ENCODE results near the gene FOXJ3.

DNA sequence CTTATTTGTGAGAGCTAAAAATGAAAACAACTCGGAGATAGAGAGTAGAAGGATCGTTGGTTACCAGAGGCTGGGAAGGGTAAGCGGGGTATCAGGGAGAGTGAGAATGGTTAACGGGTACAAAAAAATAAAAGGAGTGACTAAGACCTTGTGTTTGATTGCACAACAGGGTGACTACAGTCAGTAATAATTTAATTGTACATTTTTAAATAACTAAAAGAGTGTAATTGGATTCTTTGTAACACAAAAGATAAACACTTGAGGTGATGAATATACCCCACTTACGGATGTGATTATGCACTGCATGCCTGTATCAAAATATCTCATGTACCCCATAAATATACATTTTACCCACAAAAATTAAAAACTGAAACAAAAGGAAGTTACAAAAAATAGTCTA, 29.4 kb downstream of the FOXJ3 start:
- TF ChIP-seq, protein P1, sequence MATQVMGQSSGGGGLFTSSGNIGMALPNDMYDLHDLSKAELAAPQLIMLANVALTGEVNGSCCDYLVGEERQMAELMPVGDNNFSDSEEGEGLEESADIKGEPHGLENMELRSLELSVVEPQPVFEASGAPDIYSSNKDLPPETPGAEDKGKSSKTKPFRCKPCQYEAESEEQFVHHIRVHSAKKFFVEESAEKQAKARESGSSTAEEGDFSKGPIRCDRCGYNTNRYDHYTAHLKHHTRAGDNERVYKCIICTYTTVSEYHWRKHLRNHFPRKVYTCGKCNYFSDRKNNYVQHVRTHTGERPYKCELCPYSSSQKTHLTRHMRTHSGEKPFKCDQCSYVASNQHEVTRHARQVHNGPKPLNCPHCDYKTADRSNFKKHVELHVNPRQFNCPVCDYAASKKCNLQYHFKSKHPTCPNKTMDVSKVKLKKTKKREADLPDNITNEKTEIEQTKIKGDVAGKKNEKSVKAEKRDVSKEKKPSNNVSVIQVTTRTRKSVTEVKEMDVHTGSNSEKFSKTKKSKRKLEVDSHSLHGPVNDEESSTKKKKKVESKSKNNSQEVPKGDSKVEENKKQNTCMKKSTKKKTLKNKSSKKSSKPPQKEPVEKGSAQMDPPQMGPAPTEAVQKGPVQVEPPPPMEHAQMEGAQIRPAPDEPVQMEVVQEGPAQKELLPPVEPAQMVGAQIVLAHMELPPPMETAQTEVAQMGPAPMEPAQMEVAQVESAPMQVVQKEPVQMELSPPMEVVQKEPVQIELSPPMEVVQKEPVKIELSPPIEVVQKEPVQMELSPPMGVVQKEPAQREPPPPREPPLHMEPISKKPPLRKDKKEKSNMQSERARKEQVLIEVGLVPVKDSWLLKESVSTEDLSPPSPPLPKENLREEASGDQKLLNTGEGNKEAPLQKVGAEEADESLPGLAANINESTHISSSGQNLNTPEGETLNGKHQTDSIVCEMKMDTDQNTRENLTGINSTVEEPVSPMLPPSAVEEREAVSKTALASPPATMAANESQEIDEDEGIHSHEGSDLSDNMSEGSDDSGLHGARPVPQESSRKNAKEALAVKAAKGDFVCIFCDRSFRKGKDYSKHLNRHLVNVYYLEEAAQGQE (IDR thresholded peaks at IDR 0.05; ENCODE audit: low read depth, low read length): no peak
- TF ChIP-seq RCOR1 (IDR thresholded peaks at IDR 0.05; ENCODE audit: low read length) (no peak), JUND (IDR thresholded peaks at IDR 0.05) (no peak), YY1 (IDR thresholded peaks at IDR 0.05; ENCODE audit: low read depth) (no peak), POLR2AphosphoS5 (IDR thresholded peaks at IDR 0.05; ENCODE audit: low read depth, low read length) (no peak), EP300 (IDR thresholded peaks at IDR 0.05; ENCODE audit: borderline replicate concordance in 1 of 2, low read depth in 1 of 2, low read length in 1 of 2) (no peak), RXRA (IDR thresholded peaks at IDR 0.05; ENCODE audit: borderline replicate concordance, low read depth) (no peak), TAF1 (IDR thresholded peaks at IDR 0.05; ENCODE audit: borderline replicate concordance, low read depth, low read length) (no peak)
- TF ChIP-seq, protein P2, sequence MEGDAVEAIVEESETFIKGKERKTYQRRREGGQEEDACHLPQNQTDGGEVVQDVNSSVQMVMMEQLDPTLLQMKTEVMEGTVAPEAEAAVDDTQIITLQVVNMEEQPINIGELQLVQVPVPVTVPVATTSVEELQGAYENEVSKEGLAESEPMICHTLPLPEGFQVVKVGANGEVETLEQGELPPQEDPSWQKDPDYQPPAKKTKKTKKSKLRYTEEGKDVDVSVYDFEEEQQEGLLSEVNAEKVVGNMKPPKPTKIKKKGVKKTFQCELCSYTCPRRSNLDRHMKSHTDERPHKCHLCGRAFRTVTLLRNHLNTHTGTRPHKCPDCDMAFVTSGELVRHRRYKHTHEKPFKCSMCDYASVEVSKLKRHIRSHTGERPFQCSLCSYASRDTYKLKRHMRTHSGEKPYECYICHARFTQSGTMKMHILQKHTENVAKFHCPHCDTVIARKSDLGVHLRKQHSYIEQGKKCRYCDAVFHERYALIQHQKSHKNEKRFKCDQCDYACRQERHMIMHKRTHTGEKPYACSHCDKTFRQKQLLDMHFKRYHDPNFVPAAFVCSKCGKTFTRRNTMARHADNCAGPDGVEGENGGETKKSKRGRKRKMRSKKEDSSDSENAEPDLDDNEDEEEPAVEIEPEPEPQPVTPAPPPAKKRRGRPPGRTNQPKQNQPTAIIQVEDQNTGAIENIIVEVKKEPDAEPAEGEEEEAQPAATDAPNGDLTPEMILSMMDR (IDR thresholded peaks at IDR 0.05): no peak
- TF ChIP-seq, protein P3, sequence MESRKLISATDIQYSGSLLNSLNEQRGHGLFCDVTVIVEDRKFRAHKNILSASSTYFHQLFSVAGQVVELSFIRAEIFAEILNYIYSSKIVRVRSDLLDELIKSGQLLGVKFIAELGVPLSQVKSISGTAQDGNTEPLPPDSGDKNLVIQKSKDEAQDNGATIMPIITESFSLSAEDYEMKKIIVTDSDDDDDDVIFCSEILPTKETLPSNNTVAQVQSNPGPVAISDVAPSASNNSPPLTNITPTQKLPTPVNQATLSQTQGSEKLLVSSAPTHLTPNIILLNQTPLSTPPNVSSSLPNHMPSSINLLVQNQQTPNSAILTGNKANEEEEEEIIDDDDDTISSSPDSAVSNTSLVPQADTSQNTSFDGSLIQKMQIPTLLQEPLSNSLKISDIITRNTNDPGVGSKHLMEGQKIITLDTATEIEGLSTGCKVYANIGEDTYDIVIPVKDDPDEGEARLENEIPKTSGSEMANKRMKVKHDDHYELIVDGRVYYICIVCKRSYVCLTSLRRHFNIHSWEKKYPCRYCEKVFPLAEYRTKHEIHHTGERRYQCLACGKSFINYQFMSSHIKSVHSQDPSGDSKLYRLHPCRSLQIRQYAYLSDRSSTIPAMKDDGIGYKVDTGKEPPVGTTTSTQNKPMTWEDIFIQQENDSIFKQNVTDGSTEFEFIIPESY (IDR thresholded peaks at IDR 0.05; ENCODE audit: borderline replicate concordance, low read depth): no peak
- TF ChIP-seq, protein P4, sequence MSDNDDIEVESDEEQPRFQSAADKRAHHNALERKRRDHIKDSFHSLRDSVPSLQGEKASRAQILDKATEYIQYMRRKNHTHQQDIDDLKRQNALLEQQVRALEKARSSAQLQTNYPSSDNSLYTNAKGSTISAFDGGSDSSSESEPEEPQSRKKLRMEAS (IDR thresholded peaks at IDR 0.05; ENCODE audit: low read depth): no peak
